ENCODE results near the gene TFEB.

Gene TFEB

GRCh38 chr6:41780551-41781365 is 45.4 kb upstream of the TFEB start, which contains the start of gene PRICKLE4 (continued):
- TF ChIP-seq PRDM2 (tag by site-specific recombination; IDR thresholded peaks at IDR 0.05; ENCODE audit: borderline replicate concordance) (no peak), EGR2 (tag by site-specific recombination; IDR thresholded peaks at IDR 0.05; ENCODE audit: low read depth) (no peak), ZNF169 (tag by site-specific recombination; IDR thresholded peaks at IDR 0.05) (no peak), SP3 (tag by site-specific recombination; IDR thresholded peaks at IDR 0.05) (peak; percentile 28), ZBTB17 (tag by site-specific recombination; IDR thresholded peaks at IDR 0.05) (peak; percentile 33), TRIM28 (IDR thresholded peaks at IDR 0.05; ENCODE audit: borderline replicate concordance, low read length) (no peak), SP7 (tag by site-specific recombination; IDR thresholded peaks at IDR 0.05) (peak; percentile 18; the same call in 1 of the 2 replicates), ZNF274 (IDR thresholded peaks at IDR 0.05; ENCODE audit: low read length) (no peak), ZNF274 (tag by site-specific recombination; IDR thresholded peaks at IDR 0.05; ENCODE audit: borderline replicate concordance) (no peak), ZNF600 (tag by site-specific recombination; IDR thresholded peaks at IDR 0.05) (peak; percentile 94), ZNF362 (tag by site-specific recombination; IDR thresholded peaks at IDR 0.05) (no peak), KLF8 (tag by site-specific recombination; IDR thresholded peaks at IDR 0.05) (peak; percentile 16), ZNF513 (tag by site-specific recombination; IDR thresholded peaks at IDR 0.05) (no peak), ZNF791 (tag by site-specific recombination; IDR thresholded peaks at IDR 0.05) (no peak), ZNF132 (tag by site-specific recombination; IDR thresholded peaks at IDR 0.05; ENCODE audit: borderline replicate concordance) (no peak), ZBTB20 (tag by site-specific recombination; IDR thresholded peaks at IDR 0.05) (peak; percentile 69), ZNF558 (tag by site-specific recombination; IDR thresholded peaks at IDR 0.05) (no peak), CTCF (tag by site-specific recombination; IDR thresholded peaks at IDR 0.05) (no peak), GLIS2 (tag by site-specific recombination; IDR thresholded peaks at IDR 0.05) (peak; percentile 37; the same call in 1 of the 2 replicates), ZNF776 (tag by site-specific recombination; IDR thresholded peaks at IDR 0.05; ENCODE audit: borderline replicate concordance) (no peak), KLF17 (tag by site-specific recombination; IDR thresholded peaks at IDR 0.05) (peak; percentile 29; the same call in 1 of the 2 replicates)
